Activated naive CD4-positive, alpha-beta T cell treated with anti-CD3 and anti-CD28 coated beads, Interleukin-2, amount 50 U/mL, for 24 hours (primary cell): ENCODE data around the gene SLC25A10.
A peak's percentile ranks its signal among the peaks of the same experiment; 100 is the strongest.

Source experiments
- H3K27ac Mint-ChIP-seq: one replicate; pipeline ENCODE4 v1.8.0; 2021; ENCODE audit warnings: mild to moderate bottlenecking, mixed read lengths
- H3K27me3 Mint-ChIP-seq: one replicate; pipeline ENCODE4 v1.8.0; 2021; ENCODE audit warnings: mixed read lengths
- H3K36me3 Mint-ChIP-seq: one replicate; pipeline ENCODE4 v1.8.0; 2021; ENCODE audit warnings: mixed read lengths
- H3K4me1 Mint-ChIP-seq: one replicate; pipeline ENCODE4 v1.8.0; 2021; ENCODE audit warnings: mixed read lengths
- H3K4me3 Mint-ChIP-seq: one replicate; pipeline ENCODE4 v1.8.0; 2021; ENCODE audit warnings: mild to moderate bottlenecking, mixed read lengths
- H3K9me3 Mint-ChIP-seq: one replicate; pipeline ENCODE4 v1.8.0; 2021; ENCODE audit warnings: mixed read lengths

SLC25A10 gene

DNA sequence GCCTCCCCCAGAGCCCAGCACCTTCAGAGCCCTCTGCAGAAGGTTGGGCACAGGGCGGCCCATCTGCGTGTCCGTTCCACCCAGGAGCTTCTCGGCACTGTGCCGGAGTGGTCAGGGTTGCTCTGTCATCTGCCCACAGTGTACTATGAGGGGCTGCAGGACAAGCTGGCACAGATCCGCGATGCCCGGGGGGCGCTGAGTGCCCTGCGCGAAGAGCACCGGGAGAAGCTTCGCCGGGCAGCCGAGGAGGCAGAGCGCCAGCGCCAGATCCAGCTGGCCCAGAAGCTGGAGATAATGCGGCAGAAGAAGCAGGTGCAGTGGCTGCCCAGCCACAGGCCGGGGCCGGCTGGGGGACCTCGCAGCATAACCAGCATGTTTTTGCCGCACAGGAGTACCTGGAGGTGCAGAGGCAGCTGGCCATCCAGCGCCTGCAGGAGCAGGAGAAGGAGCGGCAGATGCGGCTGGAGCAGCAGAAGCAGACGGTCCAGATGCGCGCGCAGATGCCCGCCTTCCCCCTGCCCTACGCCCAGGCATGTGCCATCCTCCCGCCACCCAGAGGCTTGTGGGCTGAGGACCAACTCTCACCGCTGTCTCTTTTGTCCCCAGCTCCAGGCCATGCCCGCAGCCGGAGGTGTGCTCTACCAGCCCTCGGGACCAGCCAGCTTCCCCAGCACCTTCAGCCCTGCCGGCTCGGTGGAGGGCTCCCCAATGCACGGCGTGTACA, 15.7 kb upstream of the SLC25A10 start:
- Mint-ChIP-seq H3K4me3 (no peak overlapping the region), H3K36me3 (peaks cover 2% of the 10 kb centered on the region), H3K27me3 (no peaks in the 10 kb centered on the region), H3K4me1 (peaks cover 8% of the 10 kb centered on the region), H3K27ac (no peak overlapping the region), H3K9me3 (no peaks in the 10 kb centered on the region)

DNA sequence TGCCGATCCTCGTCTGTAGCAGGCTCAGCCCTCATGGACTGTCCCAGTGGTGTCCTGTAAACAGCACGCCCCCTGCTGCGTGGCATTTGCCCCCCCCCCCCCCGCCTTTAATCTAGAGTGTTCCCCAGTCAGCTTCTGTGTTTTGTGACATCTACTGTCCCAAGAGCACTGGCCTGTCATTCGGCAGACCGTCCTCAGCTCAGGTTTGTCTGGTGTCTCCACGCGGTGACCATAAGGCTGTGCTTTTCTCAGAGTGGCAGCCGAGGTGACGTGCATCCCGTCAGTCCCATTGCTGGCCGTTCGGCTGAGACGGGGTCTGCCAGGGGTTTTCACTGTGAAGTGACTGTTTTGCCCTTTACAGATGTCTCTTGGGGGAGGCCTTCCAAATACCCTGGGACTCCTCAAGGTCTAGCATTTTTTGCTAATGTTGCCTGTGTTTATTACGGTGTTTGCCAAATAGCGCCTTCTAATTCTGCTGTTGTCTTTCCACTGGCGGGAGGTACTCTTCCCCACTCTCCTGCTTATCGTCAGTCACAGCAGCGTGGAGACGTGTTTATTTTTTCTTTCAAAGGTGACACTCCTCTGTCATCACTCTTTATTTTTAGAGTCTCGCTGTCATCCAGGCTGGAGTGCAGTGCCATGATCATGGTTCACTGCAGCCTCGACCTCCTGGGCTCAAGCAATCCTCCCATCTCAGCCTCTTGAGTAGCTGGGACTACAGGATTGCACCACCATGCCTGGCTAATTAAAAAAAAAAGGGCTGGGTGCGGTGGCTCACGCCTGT, 14.6 kb upstream of the SLC25A10 start:
- Mint-ChIP-seq H3K4me3 (no peak overlapping the region), H3K4me1 (peaks cover 17% of the 10 kb centered on the region), H3K9me3 (no peaks in the 10 kb centered on the region), H3K27ac (no peak overlapping the region), H3K36me3 (peaks cover 2% of the 10 kb centered on the region), H3K27me3 (no peaks in the 10 kb centered on the region)

DNA sequence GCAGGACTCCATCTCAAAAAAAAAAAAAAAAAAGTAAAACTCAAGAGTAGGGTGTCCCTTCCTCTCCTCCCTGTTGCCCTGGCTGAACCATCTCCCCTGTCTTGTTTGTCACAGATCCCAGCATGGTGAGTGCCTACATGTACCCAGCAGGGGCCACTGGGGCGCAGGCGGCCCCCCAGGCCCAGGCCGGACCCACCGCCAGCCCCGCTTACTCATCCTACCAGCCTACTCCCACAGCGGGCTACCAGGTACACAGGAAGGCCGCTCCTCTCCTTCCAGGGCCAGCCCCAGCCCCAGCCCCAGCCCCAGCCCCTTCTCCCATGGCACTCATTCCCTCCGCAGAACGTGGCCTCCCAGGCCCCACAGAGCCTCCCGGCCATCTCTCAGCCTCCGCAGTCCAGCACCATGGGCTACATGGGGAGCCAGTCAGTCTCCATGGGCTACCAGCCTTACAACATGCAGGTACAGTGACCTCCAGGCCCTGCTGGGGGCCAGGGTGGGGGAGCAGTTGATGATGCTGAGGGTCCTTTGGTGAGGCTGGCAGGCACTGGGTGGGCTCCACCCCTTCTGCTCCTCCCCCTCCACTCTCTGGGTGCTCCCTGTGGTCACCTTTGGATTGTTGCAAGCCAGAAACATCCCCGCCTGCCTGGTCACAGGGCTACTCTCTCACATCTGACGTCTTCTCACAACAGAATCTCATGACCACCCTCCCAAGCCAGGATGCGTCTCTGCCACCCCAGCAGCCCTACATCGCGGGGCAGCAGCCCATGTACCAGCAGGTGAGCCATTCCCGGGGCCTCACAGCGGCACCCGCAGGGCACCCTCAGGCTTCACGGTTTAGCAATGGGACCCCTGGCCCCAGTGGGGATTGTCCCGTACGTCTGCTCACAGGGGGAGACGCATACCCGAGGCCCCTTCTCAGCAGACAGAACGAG, 11.5 kb upstream of the SLC25A10 start:
- Mint-ChIP-seq H3K4me1 (peaks cover 23% of the 10 kb centered on the region), H3K9me3 (no peaks in the 10 kb centered on the region), H3K36me3 (peaks cover 3% of the 10 kb centered on the region), H3K27ac (no peak overlapping the region), H3K27me3 (no peaks in the 10 kb centered on the region), H3K4me3 (peak overlapping the region; percentile 30)

DNA sequence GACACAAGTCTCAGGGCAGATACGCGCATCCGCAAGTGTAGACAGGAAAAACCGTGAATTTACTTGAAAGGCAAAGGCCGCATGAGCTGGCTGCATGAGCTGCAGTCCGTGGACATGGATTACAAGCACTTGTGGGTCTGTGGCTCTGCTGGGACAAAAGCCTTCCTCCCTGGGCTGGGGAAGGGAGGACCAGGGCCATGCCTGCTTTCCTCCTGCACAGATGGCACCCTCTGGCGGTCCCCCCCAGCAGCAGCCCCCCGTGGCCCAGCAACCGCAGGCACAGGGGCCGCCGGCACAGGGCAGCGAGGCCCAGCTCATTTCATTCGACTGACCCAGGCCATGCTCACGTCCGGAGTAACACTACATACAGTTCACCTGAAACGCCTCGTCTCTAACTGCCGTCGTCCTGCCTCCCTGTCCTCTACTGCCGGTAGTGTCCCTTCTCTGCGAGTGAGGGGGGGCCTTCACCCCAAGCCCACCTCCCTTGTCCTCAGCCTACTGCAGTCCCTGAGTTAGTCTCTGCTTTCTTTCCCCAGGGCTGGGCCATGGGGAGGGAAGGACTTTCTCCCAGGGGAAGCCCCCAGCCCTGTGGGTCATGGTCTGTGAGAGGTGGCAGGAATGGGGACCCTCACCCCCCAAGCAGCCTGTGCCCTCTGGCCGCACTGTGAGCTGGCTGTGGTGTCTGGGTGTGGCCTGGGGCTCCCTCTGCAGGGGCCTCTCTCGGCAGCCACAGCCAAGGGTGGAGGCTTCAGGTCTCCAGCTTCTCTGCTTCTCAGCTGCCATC, 10.6 kb upstream of the SLC25A10 start:
- Mint-ChIP-seq H3K27me3 (no peaks in the 10 kb centered on the region), H3K27ac (no peak overlapping the region), H3K4me1 (peaks cover 23% of the 10 kb centered on the region), H3K4me3 (peak overlapping the region; percentile 95), H3K9me3 (no peaks in the 10 kb centered on the region), H3K36me3 (peaks cover 5% of the 10 kb centered on the region)

DNA sequence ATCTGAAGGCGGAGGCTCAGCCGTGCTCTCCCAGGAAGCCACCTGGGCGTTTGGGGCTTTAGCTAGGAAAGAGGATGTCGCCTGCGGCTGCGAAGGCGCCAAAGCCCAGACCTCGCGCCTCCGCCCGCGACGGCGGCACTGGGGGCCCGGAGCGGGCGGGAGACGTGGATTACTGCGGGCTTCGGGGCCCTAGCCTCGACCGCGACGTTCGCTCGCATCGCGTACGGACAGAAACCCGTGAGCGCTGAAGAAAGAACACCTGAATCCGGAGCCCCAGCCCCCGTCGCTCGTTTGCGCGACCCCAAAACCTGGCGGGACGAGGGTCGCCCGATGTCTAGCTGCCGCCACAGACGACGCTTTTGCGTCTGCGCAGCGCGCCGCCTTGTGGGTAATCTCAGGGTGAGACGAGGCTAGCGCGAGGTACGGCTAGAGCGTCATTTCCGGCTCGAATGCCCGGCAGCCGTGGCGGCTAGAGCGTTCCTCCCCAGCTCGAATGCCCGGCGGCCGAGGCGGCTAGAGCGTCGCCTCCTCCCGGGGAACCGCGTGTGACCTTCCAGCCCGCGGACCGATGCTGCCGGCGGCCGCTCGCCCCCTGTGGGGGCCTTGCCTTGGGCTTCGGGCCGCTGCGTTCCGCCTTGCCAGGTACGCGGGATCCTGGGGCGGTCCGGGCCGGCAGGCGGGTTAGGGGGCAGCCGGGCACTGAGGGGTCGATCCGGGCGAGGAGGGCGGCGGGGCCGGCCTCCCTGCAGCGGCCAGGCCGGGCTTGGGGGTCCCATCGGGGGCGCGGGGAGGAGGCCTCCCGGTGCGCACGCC, 8.9 kb upstream of the SLC25A10 start, which contains the start of gene MRPL12:
Gene MRPL12, plus strand, starts transcription at position 434 of the 813 bp plus-strand sequence. Its CDS starts 135 bp downstream, at position 569.
- peaks cover 20% of the 10 kb centered on the region for H3K4me1 Mint-ChIP-seq
- H3K36me3 Mint-ChIP-seq = peaks cover 3% of the 10 kb centered on the region
- peak within 1 kb of the TSS; percentile 97 for H3K27ac Mint-ChIP-seq

DNA sequence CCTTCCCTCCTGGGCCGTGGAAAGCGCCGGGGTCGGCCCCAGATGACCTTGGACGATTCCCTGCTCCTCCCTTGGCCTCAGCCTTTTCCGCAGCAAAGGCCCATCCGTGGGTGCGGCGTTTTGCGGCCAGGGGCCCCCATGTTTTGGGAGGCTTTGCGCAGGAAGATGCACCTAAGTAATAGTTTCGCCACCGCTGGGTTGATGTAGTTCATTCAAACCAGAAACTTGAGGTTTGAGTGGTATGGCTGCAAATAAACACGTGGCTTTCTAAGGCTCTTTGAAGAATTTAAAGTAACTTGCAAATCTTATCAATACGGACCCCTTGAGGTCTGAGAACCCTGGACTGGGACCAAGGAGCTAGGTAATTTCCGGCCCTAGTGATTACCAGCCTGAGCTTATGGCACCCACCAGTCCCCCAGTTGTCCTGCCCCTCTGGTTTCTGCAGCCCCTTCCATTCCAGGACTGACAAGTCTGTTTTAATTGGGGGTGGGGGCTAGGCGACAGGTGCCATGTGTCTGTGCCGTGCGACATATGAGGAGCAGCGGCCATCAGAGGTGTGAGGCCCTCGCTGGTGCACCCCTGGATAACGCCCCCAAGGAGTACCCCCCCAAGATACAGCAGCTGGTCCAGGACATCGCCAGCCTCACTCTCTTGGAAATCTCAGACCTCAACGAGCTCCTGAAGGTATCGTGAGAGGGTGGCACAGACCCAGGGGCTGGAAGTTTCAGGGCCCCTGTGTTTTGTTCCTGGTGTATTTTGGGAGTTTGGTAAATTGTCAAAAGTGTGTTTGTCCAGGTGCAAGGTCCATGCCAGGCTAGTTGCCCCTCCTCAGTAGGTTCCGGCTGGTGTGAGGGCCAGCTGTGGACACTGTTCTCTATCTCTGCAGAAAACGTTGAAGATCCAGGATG, 8.1 kb upstream of the SLC25A10 start:
- peak overlapping the region; percentile 83 for H3K4me3 Mint-ChIP-seq
- peaks cover 3% of the 10 kb centered on the region for H3K36me3 Mint-ChIP-seq
- peaks cover 20% of the 10 kb centered on the region for H3K4me1 Mint-ChIP-seq
- peak overlapping the region; percentile 35 for H3K27ac Mint-ChIP-seq
- H3K9me3 Mint-ChIP-seq = no peaks in the 10 kb centered on the region
- H3K27me3 Mint-ChIP-seq = no peaks in the 10 kb centered on the region

More for the DNA sequence above, 8.9 kb upstream of the SLC25A10 start, which contains the start of gene MRPL12:
- H3K4me3 Mint-ChIP-seq = peak within 1 kb of the TSS; percentile 95
- no peaks in the 10 kb centered on the region for H3K9me3 Mint-ChIP-seq
- H3K27me3 Mint-ChIP-seq = no peaks in the 10 kb centered on the region

DNA sequence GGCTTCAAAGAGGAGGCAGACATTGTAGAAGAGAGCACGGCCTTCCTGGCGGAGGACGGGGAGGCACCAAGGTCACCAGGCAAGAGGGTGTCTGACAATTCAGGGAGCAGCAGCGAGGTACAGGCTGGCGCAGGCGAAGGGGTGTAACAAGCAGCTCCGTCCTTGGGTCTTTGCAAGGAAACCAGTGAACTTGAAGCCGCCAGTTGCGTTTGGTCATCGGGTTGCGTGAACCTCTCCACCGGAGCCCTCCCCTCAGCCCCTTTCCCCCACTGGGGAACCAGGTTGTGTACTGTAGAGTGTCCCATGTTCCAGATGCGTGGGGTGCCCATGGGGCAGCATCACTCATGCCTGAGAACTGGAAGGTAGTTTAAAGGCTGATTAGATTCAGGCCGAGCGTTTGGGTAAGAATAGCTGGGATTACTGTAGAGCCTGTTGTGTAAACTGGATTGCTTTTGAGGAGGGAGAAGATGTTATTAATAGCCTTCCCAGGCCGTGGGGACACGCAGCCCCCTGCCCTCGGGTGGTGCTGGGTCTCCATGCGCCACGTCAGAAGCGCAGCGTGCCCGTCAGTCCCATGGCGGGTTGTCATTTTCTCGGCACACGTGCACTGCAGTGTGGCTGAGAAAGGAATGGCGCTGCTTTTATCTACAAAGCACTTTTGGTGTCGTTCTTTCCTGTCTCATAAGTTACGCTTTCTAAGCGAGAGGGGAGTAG, 6.4 kb upstream of the SLC25A10 start:
- no peaks in the 10 kb centered on the region for H3K9me3 Mint-ChIP-seq
- peaks cover 22% of the 10 kb centered on the region for H3K4me1 Mint-ChIP-seq
- H3K27ac Mint-ChIP-seq = peak overlapping the region; percentile 41
- no peaks in the 10 kb centered on the region for H3K27me3 Mint-ChIP-seq
- H3K36me3 Mint-ChIP-seq = peaks cover 3% of the 10 kb centered on the region
- H3K4me3 Mint-ChIP-seq = peak overlapping the region; percentile 47

DNA sequence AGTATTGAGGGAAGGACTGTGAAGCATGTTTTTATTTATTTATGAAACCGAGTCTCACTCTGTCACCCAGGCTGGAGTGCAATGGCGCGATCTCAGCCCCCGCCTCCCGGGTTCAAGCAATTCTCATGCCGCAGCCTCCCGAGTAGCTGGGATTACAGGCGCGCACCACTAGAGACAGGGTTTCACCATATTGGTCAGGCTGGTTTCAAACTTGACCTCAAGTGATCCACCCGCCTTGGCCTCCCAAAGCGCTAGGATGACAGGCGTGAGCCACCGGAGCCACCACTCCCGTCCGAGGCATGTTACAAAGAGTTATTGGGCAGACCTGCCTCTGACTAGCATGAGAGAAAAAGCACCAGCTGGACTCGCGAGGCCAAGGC, 5.9 kb upstream of the SLC25A10 start:
- Mint-ChIP-seq H3K9me3 (no peaks in the 10 kb centered on the region), H3K36me3 (peaks cover 3% of the 10 kb centered on the region), H3K4me3 (no peak overlapping the region), H3K27me3 (no peaks in the 10 kb centered on the region), H3K4me1 (peaks cover 23% of the 10 kb centered on the region), H3K27ac (peak overlapping the region; percentile 26)

DNA sequence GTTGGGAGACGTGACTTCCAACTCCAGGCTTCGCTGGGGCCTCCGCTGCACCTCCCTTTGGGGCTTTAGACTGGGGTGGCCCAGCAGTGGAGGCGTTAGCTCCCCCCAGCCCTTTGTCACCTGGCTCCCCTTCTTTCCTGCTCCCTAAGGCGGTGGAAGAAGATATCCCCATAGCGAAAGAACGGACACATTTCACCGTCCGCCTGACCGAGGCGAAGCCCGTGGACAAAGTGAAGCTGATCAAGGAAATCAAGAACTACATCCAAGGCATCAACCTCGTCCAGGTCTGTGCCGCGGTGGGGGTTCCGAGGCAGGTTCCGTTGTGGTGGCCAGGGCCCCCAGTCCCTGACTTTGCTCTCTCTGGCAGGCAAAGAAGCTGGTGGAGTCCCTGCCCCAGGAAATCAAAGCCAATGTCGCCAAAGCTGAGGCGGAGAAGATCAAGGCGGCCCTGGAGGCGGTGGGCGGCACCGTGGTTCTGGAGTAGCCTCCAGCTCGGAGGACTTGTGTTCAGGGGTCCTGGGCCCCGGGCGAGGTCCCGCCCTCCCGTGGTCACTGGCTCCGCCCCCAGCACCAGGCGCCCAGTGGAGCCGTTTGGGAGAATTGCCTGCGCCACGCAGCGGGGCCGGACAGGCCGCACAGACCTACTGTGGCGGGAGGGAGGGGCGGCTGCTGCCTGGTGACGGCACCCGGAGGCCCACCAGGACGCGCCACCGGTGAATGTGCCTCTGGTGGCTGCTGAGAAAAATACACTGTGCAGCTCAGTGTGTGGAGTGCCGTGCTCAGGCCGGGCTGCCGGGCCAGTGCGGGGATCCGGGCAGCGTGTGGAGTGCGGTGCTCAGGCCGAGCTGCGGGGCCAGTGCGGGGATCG, 5.1 kb upstream of the SLC25A10 start:
- peaks cover 3% of the 10 kb centered on the region for H3K36me3 Mint-ChIP-seq
- no peaks in the 10 kb centered on the region for H3K27me3 Mint-ChIP-seq
- no peak overlapping the region for H3K4me3 Mint-ChIP-seq
- peaks cover 18% of the 10 kb centered on the region for H3K4me1 Mint-ChIP-seq
- H3K9me3 Mint-ChIP-seq = no peaks in the 10 kb centered on the region
- H3K27ac Mint-ChIP-seq = peak overlapping the region; percentile 68

DNA sequence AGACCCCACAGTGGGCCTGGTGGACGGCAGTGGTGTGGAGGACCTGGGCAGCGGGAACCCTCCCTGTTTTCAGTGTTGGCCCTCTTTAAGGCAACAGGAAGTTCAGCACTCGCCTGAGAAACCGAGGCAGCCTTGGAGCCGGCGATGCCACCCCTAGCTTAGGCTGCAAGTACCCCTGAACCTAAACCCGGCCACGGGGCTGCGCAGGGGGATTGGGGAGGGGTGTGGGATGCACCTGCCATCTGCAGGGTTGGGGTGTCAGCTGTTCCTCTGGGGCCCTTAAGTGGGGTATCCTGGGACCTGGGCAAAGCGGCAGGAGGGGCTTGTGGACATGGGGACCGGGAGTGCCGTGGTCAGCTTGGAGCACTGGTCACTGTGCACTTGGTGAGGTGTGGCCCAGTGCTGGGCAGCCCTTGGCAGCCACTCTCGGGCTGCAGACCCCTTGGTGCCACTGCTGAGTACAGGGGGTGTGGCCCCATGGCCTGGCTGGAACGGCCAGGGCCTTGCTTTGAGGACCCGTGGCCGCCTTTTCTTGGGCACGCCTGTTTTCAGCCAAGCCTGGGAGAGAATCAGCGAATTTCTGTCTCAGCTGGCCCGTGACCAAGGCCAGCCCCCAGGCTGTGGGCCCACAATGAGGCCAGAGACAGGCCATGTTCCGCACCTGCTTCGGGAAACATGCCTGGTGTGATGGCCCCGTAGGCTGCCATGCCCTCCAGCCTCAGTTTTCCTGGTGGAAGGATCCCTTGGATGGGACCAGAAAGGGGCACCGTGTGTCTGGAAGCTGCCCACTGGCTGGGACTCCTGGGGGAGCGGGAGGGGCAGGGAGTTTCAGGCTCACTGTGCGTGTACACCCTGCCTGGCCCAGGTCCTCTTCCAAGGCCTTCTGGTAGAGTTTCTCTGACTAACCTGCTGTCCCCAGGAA, 4.1 kb upstream of the SLC25A10 start:
- Mint-ChIP-seq H3K9me3 (no peaks in the 10 kb centered on the region), H3K27me3 (no peaks in the 10 kb centered on the region), H3K4me1 (peaks cover 15% of the 10 kb centered on the region), H3K27ac (no peak overlapping the region), H3K4me3 (no peak overlapping the region), H3K36me3 (peaks cover 3% of the 10 kb centered on the region)

DNA sequence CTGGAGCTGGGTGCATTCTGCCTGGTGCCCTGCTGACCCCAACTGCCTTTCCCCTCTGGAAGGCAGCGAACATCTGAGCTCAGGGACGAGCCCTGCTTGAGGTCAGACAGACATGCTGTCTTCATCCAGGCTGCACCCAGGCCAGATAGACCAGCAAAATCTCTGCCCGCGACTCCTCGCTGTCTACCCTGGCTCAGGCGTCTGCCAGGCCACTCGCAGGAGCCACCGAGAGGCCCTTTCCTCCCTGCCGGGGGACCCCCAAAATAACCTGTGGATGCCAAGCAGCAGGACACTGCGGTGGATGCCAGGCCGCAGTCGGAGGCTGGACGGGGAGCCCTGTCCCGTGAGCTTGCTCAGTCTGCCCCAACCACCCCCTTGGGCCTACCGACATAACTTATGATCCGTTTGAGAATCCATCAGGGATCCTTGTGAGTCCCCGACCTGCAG, 3.3 kb upstream of the SLC25A10 start:
- Mint-ChIP-seq H3K4me3 (no peak overlapping the region), H3K9me3 (no peaks in the 10 kb centered on the region), H3K27me3 (no peaks in the 10 kb centered on the region), H3K4me1 (peaks cover 15% of the 10 kb centered on the region), H3K36me3 (peaks cover 3% of the 10 kb centered on the region), H3K27ac (no peak overlapping the region)
